Measurements from ENCODE around the gene AFAP1.

Gene AFAP1

GRCh38 chr4:7781366-7781765 lies 158.3 kb downstream of the AFAP1 start:
- no peak for TF ChIP-seq RAD21 (IDR thresholded peaks at IDR 0.05; ENCODE audit: low read depth)
- no peak for TF ChIP-seq TAF1 (IDR thresholded peaks at IDR 0.05; ENCODE audit: low read depth)
- TF ChIP-seq EP300 (IDR thresholded peaks at IDR 0.05; ENCODE audit: borderline replicate concordance) = no peak
- TF ChIP-seq NFIC (IDR thresholded peaks at IDR 0.05) = no peak
- TF ChIP-seq CEBPB (IDR thresholded peaks at IDR 0.05) = no peak
- TF ChIP-seq CREB1 (IDR thresholded peaks at IDR 0.05; ENCODE audit: low read depth) = no peak

- no peak for TF ChIP-seq EGR1 (IDR thresholded peaks at IDR 0.05)
- no peak for TF ChIP-seq EP300 (IDR thresholded peaks at IDR 0.05; ENCODE audit: borderline replicate concordance)
- no peak for TF ChIP-seq CREB1 (IDR thresholded peaks at IDR 0.05; ENCODE audit: low read depth)
- no peak for TF ChIP-seq YY1 (IDR thresholded peaks at IDR 0.05; ENCODE audit: low read depth)
- TF ChIP-seq ZBTB7A (IDR thresholded peaks at IDR 0.05; ENCODE audit: low read depth) = no peak
- no peak for TF ChIP-seq TAF1 (IDR thresholded peaks at IDR 0.05; ENCODE audit: low read depth)
- TF ChIP-seq TCF12 (IDR thresholded peaks at IDR 0.05; ENCODE audit: low read depth) = no peak
- TF ChIP-seq CEBPB (IDR thresholded peaks at IDR 0.05) = no peak
- no peak for TF ChIP-seq REST (IDR thresholded peaks at IDR 0.05; ENCODE audit: low read depth)
- no peak for TF ChIP-seq NFIC (IDR thresholded peaks at IDR 0.05)
- TF ChIP-seq USF1 (IDR thresholded peaks at IDR 0.05) = no peak
- TF ChIP-seq FOXM1 (IDR thresholded peaks at IDR 0.05; ENCODE audit: borderline replicate concordance, low read depth) = no peak
- TF ChIP-seq RAD21 (IDR thresholded peaks at IDR 0.05; ENCODE audit: low read depth) = no peak
- no peak for TF ChIP-seq MAX (IDR thresholded peaks at IDR 0.05)
- no peak for TF ChIP-seq TEAD4 (IDR thresholded peaks at IDR 0.05)
Measured at GRCh38 chr4:7780751-7781348, 158.8 kb downstream of the AFAP1 start.

GRCh38 chr4:7779432-7779768 lies 160.3 kb downstream of the AFAP1 start:
- TF ChIP-seq EP300 (IDR thresholded peaks at IDR 0.05; ENCODE audit: borderline replicate concordance) (no peak), TAF1 (IDR thresholded peaks at IDR 0.05; ENCODE audit: low read depth) (no peak), NFIC (IDR thresholded peaks at IDR 0.05) (no peak), REST (IDR thresholded peaks at IDR 0.05; ENCODE audit: low read depth) (no peak), TCF12 (IDR thresholded peaks at IDR 0.05; ENCODE audit: low read depth) (no peak), EGR1 (IDR thresholded peaks at IDR 0.05) (no peak), TEAD4 (IDR thresholded peaks at IDR 0.05) (no peak), USF1 (IDR thresholded peaks at IDR 0.05) (no peak), MAX (IDR thresholded peaks at IDR 0.05) (no peak), RAD21 (IDR thresholded peaks at IDR 0.05; ENCODE audit: low read depth) (no peak), CEBPB (IDR thresholded peaks at IDR 0.05) (no peak), YY1 (IDR thresholded peaks at IDR 0.05; ENCODE audit: low read depth) (no peak), FOXM1 (IDR thresholded peaks at IDR 0.05; ENCODE audit: borderline replicate concordance, low read depth) (no peak), CREB1 (IDR thresholded peaks at IDR 0.05; ENCODE audit: low read depth) (no peak)

GRCh38 chr4:7778510-7779431 lies 160.9 kb downstream of the AFAP1 start:
- TF ChIP-seq EGR1 (IDR thresholded peaks at IDR 0.05) (no peak), CEBPB (IDR thresholded peaks at IDR 0.05) (no peak), TEAD4 (IDR thresholded peaks at IDR 0.05) (no peak), TAF1 (IDR thresholded peaks at IDR 0.05; ENCODE audit: low read depth) (no peak), ZBTB7A (IDR thresholded peaks at IDR 0.05; ENCODE audit: low read depth) (no peak), REST (IDR thresholded peaks at IDR 0.05; ENCODE audit: low read depth) (no peak), FOXM1 (IDR thresholded peaks at IDR 0.05; ENCODE audit: borderline replicate concordance, low read depth) (no peak), USF1 (IDR thresholded peaks at IDR 0.05) (no peak), CREB1 (IDR thresholded peaks at IDR 0.05; ENCODE audit: low read depth) (no peak), YY1 (IDR thresholded peaks at IDR 0.05; ENCODE audit: low read depth) (no peak), EP300 (IDR thresholded peaks at IDR 0.05; ENCODE audit: borderline replicate concordance) (no peak), TCF12 (IDR thresholded peaks at IDR 0.05; ENCODE audit: low read depth) (no peak), MAX (IDR thresholded peaks at IDR 0.05) (no peak), NFIC (IDR thresholded peaks at IDR 0.05) (no peak), RAD21 (IDR thresholded peaks at IDR 0.05; ENCODE audit: low read depth) (no peak)
